Anterior cingulate cortex (tissue), 58 donors: ENCODE measurements around the gene ITGA1.
"Not testable (repeated sequence)": the region's sequence is repeated elsewhere in the genome, so short reads cannot be mapped to it uniquely, and the experiment has no call there.

Source experiments
- DNase-seq, 58 donors: peaks; one replicate each; lab custom pipeline; 2025; lab: John Stamatoyannopoulos, UW

The ITGA1 gene

GRCh38 chr5:52943808-52944207, 156.1 kb downstream of the ITGA1 start:
- DNase-seq = no peak

DNA sequence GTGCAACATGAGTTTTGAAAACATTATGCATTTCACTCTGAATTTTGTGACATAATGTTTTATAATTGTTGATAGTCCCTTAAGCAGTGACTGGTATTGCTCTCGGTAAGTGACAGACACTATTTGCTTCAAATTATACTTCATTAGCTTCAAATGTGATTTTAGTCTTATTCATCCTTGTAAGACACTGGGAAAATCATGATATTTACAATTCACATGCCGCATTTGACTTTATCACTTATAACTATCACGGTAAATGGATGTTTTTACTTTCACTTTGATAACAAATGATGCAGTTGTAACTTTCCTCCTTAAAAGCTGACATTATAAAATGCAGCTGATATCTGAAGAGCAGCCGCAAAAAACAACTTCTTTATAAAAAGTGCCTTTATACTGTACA, 157.3 kb downstream of the ITGA1 start:
- no peak for DNase-seq

DNA sequence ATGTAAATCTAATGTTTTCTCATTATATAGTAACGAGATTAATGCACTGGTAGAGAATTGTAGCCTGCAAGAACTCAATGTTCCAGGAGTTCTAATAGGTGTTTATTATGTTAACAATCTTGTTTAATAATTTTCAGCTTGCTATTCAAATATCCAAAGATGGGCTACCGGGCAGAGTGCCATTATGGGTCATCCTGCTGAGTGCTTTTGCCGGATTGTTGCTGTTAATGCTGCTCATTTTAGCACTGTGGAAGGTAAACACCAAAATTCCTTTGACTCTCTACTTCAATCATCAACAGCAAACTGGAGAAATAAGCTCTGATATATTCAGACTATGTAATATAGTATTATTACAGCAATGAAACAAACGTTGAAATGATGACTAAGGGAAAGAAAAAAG, 159.5 kb downstream of the ITGA1 start:
- no peak for DNase-seq

DNA sequence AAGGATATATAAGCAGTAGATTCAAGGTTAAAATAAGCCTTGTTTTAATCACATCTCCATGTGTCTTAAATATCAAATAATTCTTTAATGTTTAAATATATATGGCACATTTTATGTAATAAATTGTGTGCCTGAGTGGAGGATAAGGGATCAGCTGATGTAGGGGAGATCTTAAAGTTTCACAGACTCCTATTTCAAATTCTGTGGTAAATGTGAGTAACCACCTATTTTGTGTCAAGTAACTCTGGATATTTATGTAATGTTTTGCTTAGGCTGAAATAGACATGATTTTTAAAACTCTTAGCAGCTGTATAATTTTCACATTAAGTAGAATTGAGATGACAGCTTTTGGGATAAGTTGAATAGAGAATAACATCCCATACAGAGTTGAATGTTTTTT, 160.1 kb downstream of the ITGA1 start:
- DNase-seq = no peak

GRCh38 chr5:52948418-52949076, 160.8 kb downstream of the ITGA1 start:
- peak in 42 of 58 donors; percentile 0 to 74 (median 16) for DNase-seq

GRCh38 chr5:52950686-52951085, 163.0 kb downstream of the ITGA1 start:
- DNase-seq = no peak

GRCh38 chr5:52952483-52952882, 164.8 kb downstream of the ITGA1 start:
- no peak for DNase-seq

DNA sequence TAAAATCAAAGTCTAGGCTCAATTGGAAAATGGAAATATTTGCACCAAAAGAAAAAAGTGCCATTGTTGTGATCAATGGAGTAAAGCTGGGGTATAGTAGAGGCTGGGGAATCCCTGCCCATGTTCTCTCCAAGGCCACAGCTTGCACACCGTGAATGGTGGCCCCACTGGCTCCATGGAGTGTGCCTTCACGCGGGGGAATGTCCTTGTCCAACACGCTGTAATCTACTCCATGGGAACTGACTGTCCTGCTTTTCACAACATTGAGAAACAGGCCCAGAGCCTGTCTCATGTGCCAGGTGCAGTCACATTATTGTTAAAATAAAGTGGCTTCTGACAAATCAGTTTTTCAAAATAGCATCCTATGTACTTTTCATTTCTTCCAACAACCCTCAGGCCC, 168.3 kb downstream of the ITGA1 start:
- no peak for DNase-seq

- peak in 1 of 58 donors; percentile 0 for DNase-seq
Measured at GRCh38 chr5:52956915-52957747, 169.4 kb downstream of the ITGA1 start.

DNA sequence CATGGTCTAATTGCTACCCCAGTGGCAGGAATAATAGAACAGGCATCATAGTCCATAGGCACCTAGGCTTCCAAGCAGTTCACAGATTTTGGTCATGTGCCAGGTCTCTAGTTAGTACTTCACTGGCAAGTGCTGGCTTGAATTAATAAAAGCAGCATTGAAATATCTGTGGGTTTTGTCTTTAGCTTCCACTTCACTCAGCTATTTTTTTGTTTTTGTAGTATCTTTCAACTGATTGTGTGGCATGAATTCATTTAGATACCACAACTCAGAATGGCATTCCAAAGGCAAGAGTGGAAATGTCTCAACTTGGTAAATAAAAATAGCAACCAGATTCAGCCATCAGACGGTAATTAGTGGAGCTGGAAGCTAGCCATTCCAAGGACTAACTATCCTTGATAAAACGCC, 173.6 kb downstream of the ITGA1 start:
- no peak for DNase-seq

DNA sequence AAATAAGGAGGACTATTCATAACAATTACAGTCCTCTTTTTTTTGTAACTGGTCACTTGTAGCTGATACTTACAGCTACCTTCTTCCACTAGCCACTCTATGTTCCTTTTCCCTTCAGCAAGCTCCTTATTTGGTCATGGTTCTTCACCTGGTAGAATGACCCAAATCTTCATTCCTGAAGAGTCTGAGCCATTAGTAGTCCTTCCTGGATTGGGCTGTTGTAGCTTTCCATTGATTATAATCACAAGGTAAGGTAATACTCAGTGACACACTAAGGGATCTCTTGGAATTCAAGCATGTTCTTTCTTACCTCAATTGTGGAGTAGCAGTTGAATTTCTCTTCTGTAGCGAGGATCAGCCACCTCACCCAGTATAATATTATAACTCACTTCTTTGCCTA, 175.9 kb downstream of the ITGA1 start:
- no peak for DNase-seq

- DNase-seq = no peak
Measured at GRCh38 chr5:52964138-52964537, 176.4 kb downstream of the ITGA1 start.

DNA sequence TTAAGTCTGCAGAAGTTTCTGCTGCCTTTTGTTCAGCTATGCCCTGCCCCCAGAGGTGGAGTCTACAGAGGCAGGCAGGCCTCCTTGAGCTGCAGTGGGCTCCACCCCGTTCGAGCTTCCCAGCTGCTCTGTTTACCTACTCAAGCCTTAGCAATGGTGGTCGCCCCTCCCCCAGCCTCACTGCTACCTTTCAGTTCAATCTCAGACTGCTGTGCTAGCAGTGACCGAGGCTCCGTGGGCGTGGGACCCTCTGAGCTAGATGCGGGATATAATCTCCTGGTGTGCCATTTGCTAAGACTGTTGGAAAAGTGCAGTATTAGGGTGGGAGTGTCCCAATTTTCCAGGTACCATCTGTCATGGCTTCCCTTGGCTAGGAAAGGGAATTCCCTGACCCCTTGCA, 188.4 kb downstream of the ITGA1 start:
- DNase-seq = not testable (repeated sequence)

DNA sequence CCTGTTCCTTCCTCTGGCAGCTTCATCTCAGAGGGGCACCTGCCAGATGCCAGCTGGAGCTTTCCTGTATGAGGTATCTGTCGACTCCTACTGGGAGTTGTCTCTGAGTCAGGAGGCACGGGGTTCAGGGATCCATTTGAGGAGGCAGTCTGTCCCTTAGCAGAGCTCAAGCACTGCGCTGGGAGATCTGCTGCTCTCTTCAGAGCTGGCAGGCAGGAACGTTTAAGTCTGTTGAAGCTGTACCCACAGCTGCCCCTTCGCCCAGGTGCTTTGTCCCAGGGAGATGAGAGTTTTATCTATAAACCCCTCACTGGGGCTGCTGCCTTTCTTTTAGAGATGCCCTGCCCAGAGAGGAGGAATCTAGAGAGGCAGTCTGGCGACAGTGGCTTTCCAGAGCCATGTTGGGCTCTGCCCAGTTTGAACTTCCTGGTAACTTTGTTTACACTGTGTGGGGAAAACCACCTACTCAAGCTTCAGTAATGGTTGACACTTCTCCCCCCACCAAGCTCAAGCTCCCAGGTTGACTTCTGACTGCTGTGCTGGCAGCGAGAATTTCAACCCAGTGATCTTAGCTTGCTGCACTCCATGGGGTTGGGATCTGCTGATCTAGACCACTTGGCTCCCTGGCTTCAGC, 189.7 kb downstream of the ITGA1 start:
- no peak for DNase-seq

DNA sequence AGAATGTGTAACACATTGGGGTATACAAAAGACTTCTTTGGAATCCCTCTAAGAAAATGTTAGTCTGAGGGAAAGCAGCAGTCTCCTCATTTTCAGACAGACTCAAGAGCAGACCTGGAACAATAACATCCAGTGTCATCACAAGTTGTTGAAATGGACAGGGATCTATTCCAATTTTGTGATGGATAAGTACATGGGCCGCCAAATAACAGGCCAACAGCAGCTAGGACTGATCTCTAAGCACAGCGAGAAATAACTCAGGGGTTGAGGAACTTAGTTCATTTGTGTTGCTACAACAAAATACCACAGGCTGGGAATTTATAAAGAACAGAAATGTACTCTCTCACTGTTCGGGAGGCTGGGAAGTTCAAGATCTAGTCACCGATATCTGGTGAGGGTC, 193.8 kb downstream of the ITGA1 start:
- no peak for DNase-seq

- DNase-seq = no peak
Measured at GRCh38 chr5:52983731-52984636, 196.3 kb downstream of the ITGA1 start.

DNA sequence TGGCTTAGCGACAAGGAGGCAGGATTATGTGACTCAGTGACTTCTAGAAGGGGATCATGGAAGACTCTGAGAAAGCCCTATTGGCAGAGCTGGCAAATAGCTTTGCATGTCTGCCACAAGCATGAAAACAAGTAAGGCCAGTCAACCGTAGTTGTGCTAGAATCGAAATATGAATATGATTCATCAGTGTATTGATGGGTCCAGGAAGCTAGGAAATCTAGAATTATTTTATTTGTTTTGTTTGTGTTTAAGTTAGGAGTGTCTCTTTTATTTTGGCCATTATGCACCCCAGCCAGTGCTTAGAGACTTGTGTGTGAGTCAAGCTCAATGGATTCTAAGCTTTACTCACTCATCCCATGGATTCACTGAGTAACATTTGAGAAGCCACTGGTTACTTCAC, 197.6 kb downstream of the ITGA1 start:
- no peak for DNase-seq

DNA sequence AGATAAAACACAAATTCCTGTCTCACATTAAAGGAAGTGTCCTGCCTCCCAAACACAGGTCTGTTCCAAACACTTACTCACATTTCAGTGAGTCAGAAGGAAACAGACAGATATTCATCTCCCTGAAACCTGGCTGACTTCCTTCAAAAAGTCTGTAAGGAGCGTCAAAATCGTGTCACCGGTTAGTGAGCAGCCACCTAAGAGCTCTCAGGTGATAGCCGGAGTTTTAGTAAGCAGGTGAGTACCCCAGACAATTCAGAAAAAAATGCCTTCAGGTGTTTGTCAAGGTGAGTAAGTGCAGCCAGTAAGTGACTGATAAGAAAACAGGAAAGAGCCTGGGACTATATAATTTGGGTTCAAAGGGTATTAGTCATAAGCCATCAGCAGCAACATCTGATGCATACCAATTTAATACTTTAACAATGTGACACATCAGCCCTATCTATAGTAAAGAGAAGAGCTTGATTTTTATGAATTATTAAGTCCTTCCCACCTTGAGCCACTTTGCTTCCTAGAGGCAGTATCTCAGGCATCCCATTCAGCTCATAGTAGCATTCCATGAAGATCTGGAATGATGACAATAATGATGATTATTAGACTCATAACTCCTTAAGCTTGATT, 200.1 kb downstream of the ITGA1 start:
- DNase-seq = no peak

GRCh38 chr5:52988335-52989024, 200.8 kb downstream of the ITGA1 start:
- DNase-seq = no peak
